Hepatocyte (in vitro differentiated cells): Measurements from ENCODE around the gene TLR9. TPM values are rescaled to one million over a fixed set of nuclear protein-coding genes. Genes with fewer than 3 reads are reported as not detected.

Experiments used
- DNase-seq: peaks from one replicate; pipeline ENCODE4 v3.0.0-alpha.2; 2016; ENCODE audit warnings: low spot score
- H2AFZ ChIP-seq: fragments of 200-600 bp; sonication (generic); 2 replicates; pipeline ENCODE4 v1.6.0; 2016; ENCODE audit warnings: antibody characterized with exemption, mild to moderate bottlenecking
- H3K27ac ChIP-seq: fragments of 200-600 bp; sonication (generic); 2 replicates; pipeline ENCODE4 v1.5.1; 2016; ENCODE audit warnings: mild to moderate bottlenecking
- H3K27me3 ChIP-seq: fragments of 200-600 bp; sonication (generic); 2 replicates; pipeline ENCODE4 v1.6.1; 2016
- H3K36me3 ChIP-seq: fragments of 200-600 bp; sonication (generic); replicated peaks from 2 replicates; pipeline ENCODE4 v1.5.1; 2016; ENCODE audit warnings: low read depth; ENCODE audit not compliant: insufficient read depth
- H3K4me1 ChIP-seq: fragments of 200-600 bp; sonication (generic); 2 replicates; pipeline ENCODE4 v1.5.1; 2016; ENCODE audit warnings: mild to moderate bottlenecking, moderate library complexity; ENCODE audit not compliant: insufficient read depth
- H3K4me2 ChIP-seq: fragments of 200-600 bp; sonication (generic); 2 replicates; pipeline ENCODE4 v1.6.0; 2016
- H3K4me3 ChIP-seq: fragments of 200-600 bp; sonication (generic); 2 replicates; pipeline ENCODE4 v1.5.1; 2016; ENCODE audit warnings: mild to moderate bottlenecking
- H3K79me2 ChIP-seq: fragments of 200-600 bp; sonication (generic); 2 replicates; pipeline ENCODE4 v1.6.0; 2017; ENCODE audit warnings: mild to moderate bottlenecking
- H3K9me2 ChIP-seq: fragments of 200-600 bp; sonication (generic); replicated peaks from 2 replicates; pipeline ENCODE4 v1.6.0; 2017; ENCODE audit warnings: mild to moderate bottlenecking; ENCODE audit not compliant: insufficient read depth
- H3K9me3 ChIP-seq: fragments of 200-600 bp; sonication (generic); 2 replicates; pipeline ENCODE4 v1.5.1; 2016; ENCODE audit warnings: low read depth, mild to moderate bottlenecking
- H4K20me1 ChIP-seq: fragments of 200-600 bp; sonication (generic); 2 replicates; pipeline ENCODE4 v1.6.0; 2016; ENCODE audit warnings: mild to moderate bottlenecking; ENCODE audit not compliant: insufficient read depth, poor library complexity, severe bottlenecking
- CTCF ChIP-seq: fragments of 200-600 bp; sonication (generic); IDR thresholded peaks from 2 replicates; pipeline ENCODE4 v1.5.1; 2016; ENCODE audit warnings: antibody characterized with exemption, mild to moderate bottlenecking; ENCODE audit not compliant: poor library complexity
- EZH2 ChIP-seq: fragments of 200-600 bp; sonication (generic); IDR thresholded peaks from 2 replicates; pipeline ENCODE4 v1.6.1; 2016; ENCODE audit warnings: antibody characterized with exemption, mild to moderate bottlenecking, borderline replicate concordance
- EZH2phosphoT487 ChIP-seq: fragments of 200-600 bp; sonication (generic); IDR thresholded peaks from one replicate; pipeline ENCODE4 v1.6.1; 2018; ENCODE audit warnings: antibody characterized with exemption, mild to moderate bottlenecking, low read depth, moderate library complexity; ENCODE audit not compliant: unreplicated experiment, severe bottlenecking
- WGBS: methylation state at CpG from one replicate; pipeline ENCODE4 v1.1.6; 2016; ENCODE audit warnings: low lambda C conversion rate; ENCODE audit errors: missing lambda C conversion rate; 5-methylcytosine and 5-hydroxymethylcytosine counted together
- polyA plus RNA-seq: library from polyadenylated mRNA; unstranded; fragments of >200 nt; fragmentation: Nextera tagmentation; extraction: Ambion mirVana; gene quantifications from 2 replicates; pipeline ENCODE4 v1.2.1, GENCODE V29; 2016
- total RNA-seq: library from RNA; depleted of rRNA; stranded (reverse); fragments of >200 nt; gene quantifications from 2 replicates; pipeline ENCODE4 v1.2.3, GENCODE V29; 2014

TLR9 gene
- total and polyA plus RNA-seq, 2 experiments from 2014 or later: not detected

- no peak for DNase-seq
- H3K36me3 ChIP-seq: no peaks in the 10 kb centered on the region
Observed at GRCh38 chr3:52257911-52258310, 32.5 kb upstream of the TLR9 start.

GRCh38 chr3:52256622-52257021 is 31.2 kb upstream of the TLR9 start:
- H3K9me2 ChIP-seq: no peaks in the 10 kb centered on the region
- peaks cover 6% of the 10 kb centered on the region for H3K4me1 ChIP-seq
- H3K36me3 ChIP-seq: no peaks in the 10 kb centered on the region
- TF ChIP-seq CTCF: no peak
- no peak for TF ChIP-seq EZH2
- no peak for TF ChIP-seq EZH2phosphoT487
- WGBS: 81% methylated on average over 4 of the region's 4 CpGs
- no peak overlapping the region for H3K27ac ChIP-seq
- H2AFZ ChIP-seq: no peak overlapping the region
- no peaks in the 10 kb centered on the region for H3K27me3 ChIP-seq
- no peak overlapping the region for H3K4me3 ChIP-seq
- peaks cover 32% of the 10 kb centered on the region for H3K79me2 ChIP-seq
- H4K20me1 ChIP-seq: peaks cover 15% of the 10 kb centered on the region
- H3K9me3 ChIP-seq: no peaks in the 10 kb centered on the region
- no peak for DNase-seq
- H3K4me2 ChIP-seq: no peak overlapping the region

More at GRCh38 chr3:52257911-52258310, 32.5 kb upstream of the TLR9 start:
- Histone ChIP-seq H3K27ac (peak overlapping the region; percentile 32), H3K4me1 (peaks cover 6% of the 10 kb centered on the region), H3K79me2 (peaks cover 45% of the 10 kb centered on the region), H3K4me2 (no peak overlapping the region), H3K9me2 (no peaks in the 10 kb centered on the region), H3K9me3 (no peaks in the 10 kb centered on the region), H2AFZ (no peak overlapping the region), H3K4me3 (no peak overlapping the region), H3K27me3 (no peaks in the 10 kb centered on the region), H4K20me1 (peaks cover 18% of the 10 kb centered on the region)
- 52% methylated on average over 4 of the region's 4 CpGs for WGBS
- TF ChIP-seq EZH2phosphoT487 (no peak), EZH2 (no peak), CTCF (no peak)

- no peaks in the 10 kb centered on the region for H3K36me3 ChIP-seq
- peaks cover 12% of the 10 kb centered on the region for H4K20me1 ChIP-seq
- no peak for DNase-seq
Observed at GRCh38 chr3:52256159-52256558, 30.7 kb upstream of the TLR9 start.

More at GRCh38 chr3:52256159-52256558, 30.7 kb upstream of the TLR9 start:
- Histone ChIP-seq H3K27me3 (no peaks in the 10 kb centered on the region), H3K79me2 (peaks cover 28% of the 10 kb centered on the region), H3K4me3 (no peak overlapping the region), H3K27ac (no peak overlapping the region), H3K9me2 (no peaks in the 10 kb centered on the region), H3K4me1 (peaks cover 6% of the 10 kb centered on the region), H3K9me3 (no peaks in the 10 kb centered on the region), H2AFZ (no peak overlapping the region), H3K4me2 (no peak overlapping the region)
- TF ChIP-seq EZH2 (no peak), EZH2phosphoT487 (no peak), CTCF (no peak)
- 98% methylated on average over 3 of the region's 3 CpGs for WGBS
